Right lobe of liver (tissue), 6 donors: ENCODE results near the gene DUSP12. TPM values are rescaled to one million over a fixed set of nuclear protein-coding genes. Genes with fewer than 3 reads are reported as not detected.
A peak's percentile ranks its signal among the peaks of the same experiment; 100 is the strongest.

Experiments used
- ATAC-seq, 4 donors: fragments of 200-7000 bp; cut with Tn5 transposase; one replicate each; pipeline ENCODE4 v1.9.1; 2020; ENCODE audit warnings: mild to moderate bottlenecking in 4 of 4, moderate library complexity in 4 of 4
- DNase-seq, 3 donors: peaks; one replicate each; pipeline ENCODE4 v3.0.0-alpha.2; 2020
- H3K27ac ChIP-seq, 3 donors: fragments of 200-600 bp; one replicate each; pipeline ENCODE4 v1.8.0; 2022
- H3K27me3 ChIP-seq, 2 donors: fragments of 200-600 bp; one replicate each; pipeline ENCODE4 v1.8.0; 2022
- H3K36me3 ChIP-seq, 4 donors: fragments of 200-600 bp; sonication (generic) in 1 of 4; one replicate each; pipeline versions ENCODE4 v1.5.1 to v1.8.0; 2017 to 2022; ENCODE audit warnings: control low read depth in 1 of 4
- H3K4me1 ChIP-seq, 4 donors: fragments of 200-600 bp; sonication (generic) in 1 of 4; one replicate each; pipeline versions ENCODE4 v1.5.1 to v1.8.0; 2017 to 2022; ENCODE audit warnings: control low read depth in 1 of 4
- H3K4me3 ChIP-seq, 3 donors: fragments of 200-600 bp; one replicate each; pipeline ENCODE4 v1.8.0; 2022
- H3K9me3 ChIP-seq, 4 donors: fragments of 200-600 bp; sonication (generic) in 1 of 4; one replicate each; pipeline versions ENCODE4 v1.5.1 to v1.8.0; 2017 to 2022; ENCODE audit warnings: control low read depth in 1 of 4
- POLR2A ChIP-seq: fragments of 450-650 bp; IDR thresholded peaks from one replicate; pipeline ENCODE4 v1.6.1; 2017; ENCODE audit warnings: antibody characterized with exemption, mild to moderate bottlenecking
- WGBS: methylation state at CpG from one replicate; pipeline ENCODE4 v1.1.6; 2018; ENCODE audit warnings: low coverage, low lambda C conversion rate; ENCODE audit not compliant: insufficient coverage; ENCODE audit errors: missing lambda C conversion rate; 5-methylcytosine and 5-hydroxymethylcytosine counted together
- intact Hi-C, 2 donors: fragments of 100-400 bp; cut with DNase I; formaldehyde crosslinking; loops; one replicate each; pipeline versions ENCODE4 v1.11.2 to v1.14.1; 2022
- total RNA-seq, 6 experiments: library from RNA; depleted of rRNA in 2 of 6; stranded (reverse); fragments of >200 nt in 2 of 6; fragmentation: NEBNext Ultra II Directional in 3 of 6; extraction: Animal tissue kit (Norgen Biotek cat#: 25700) in 3 of 6; gene quantifications; one replicate each; pipeline versions ENCODE4 v1.1.0 to v1.2.4, GENCODE V29; 2016 to 2023
- TF ChIP-seq, protein P1 (sequence below), 4 donors: fragments of 200-600 bp in 3 of 4; fragments of 450-650 bp in 1 of 4; IDR thresholded peaks; one replicate each; pipeline versions ENCODE4 v1.5.1 to v1.8.0; 2016 to 2022; ENCODE audit warnings: antibody characterized with exemption in 4 of 4, mild to moderate bottlenecking in 2 of 4
- donor health status: DM: no; HTN: yes; CAD: no.
- donor health status: DM: no; HTN: no; CAD: no.
- donor health status: DM: no; HTN: no; CAD: no.
- donor health status: DM: no; HTN: yes; CAD: no.
- donor health status: DM: no; HTN: yes; CAD: no.

Gene DUSP12
- total RNA-seq, 6 experiments from 2014 or later = 4.0 to 7.1 (median 4.7) TPM

DNA sequence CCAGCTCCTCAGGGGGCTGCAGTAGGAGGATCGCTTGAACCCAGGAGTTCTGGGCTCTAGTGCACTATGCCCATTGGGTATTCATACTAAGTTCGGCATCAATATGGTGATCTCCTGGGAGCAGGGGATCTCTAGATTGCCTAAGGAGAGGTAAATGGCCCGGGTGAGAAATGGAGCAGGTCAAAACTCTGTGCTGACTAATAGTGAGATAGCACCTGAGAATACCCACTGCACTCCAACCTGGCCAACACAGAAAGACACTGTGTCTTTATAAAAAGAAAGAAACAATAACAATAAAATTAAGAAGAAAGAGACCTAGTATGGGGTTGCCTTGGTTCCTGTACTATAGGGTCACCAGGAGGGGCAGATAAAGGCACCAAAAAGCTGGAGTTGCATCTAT is 13.7 kb upstream of the DUSP12 start:
- Histone ChIP-seq H3K4me3 (no peak overlapping the region), H3K27me3 (no peaks in the 10 kb centered on the region), H3K36me3 (no peaks in the 10 kb centered on the region), H3K4me1 (no peaks in the 10 kb centered on the region), H3K27ac (no peak overlapping the region), H3K9me3 (no peaks in the 10 kb centered on the region)
- DNase-seq (no peak), ATAC-seq (no peak)
- TF ChIP-seq, protein P1, sequence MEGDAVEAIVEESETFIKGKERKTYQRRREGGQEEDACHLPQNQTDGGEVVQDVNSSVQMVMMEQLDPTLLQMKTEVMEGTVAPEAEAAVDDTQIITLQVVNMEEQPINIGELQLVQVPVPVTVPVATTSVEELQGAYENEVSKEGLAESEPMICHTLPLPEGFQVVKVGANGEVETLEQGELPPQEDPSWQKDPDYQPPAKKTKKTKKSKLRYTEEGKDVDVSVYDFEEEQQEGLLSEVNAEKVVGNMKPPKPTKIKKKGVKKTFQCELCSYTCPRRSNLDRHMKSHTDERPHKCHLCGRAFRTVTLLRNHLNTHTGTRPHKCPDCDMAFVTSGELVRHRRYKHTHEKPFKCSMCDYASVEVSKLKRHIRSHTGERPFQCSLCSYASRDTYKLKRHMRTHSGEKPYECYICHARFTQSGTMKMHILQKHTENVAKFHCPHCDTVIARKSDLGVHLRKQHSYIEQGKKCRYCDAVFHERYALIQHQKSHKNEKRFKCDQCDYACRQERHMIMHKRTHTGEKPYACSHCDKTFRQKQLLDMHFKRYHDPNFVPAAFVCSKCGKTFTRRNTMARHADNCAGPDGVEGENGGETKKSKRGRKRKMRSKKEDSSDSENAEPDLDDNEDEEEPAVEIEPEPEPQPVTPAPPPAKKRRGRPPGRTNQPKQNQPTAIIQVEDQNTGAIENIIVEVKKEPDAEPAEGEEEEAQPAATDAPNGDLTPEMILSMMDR (IDR thresholded peaks at IDR 0.05) = no peak
- no peak for TF ChIP-seq POLR2A
- WGBS = 84% methylated on average over 3 of the region's 3 CpGs
- intact Hi-C loops = no loop called here

DNA sequence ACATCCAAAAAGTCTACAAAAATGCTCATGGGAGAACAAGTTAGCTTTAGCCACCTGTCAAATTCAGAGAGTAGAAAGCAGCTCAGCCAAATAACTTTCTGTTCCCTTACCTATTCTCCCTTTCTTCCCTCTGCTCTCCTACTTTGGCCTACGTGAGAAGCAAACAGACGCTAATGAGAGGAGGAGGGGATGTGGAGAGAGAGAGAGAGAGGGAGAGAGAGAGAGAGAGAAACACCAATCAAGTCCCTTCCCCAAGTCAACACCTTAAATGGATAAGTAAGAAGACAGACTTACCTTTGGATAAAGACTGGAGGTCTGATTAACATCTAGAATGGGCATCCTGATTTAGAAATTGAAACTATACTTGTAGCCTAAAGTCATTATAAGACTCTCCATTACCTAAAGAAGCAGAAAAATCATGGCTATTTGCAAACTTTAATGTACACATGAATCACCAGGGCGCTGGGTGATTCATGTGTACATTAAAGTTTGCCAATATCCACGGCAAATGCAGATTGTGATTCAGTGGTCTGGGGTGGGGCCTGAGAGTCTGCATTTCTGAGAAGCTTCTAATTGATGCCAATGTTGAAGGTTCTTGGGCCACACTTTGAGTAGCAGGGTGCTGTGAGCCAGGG is 13.1 kb upstream of the DUSP12 start:
- no peaks in the 10 kb centered on the region for H3K9me3 ChIP-seq
- no peak for ATAC-seq
- no peak overlapping the region for H3K27ac ChIP-seq
- no peaks in the 10 kb centered on the region for H3K4me1 ChIP-seq
- TF ChIP-seq, protein P1 (IDR thresholded peaks at IDR 0.05) = no peak
- no peak for DNase-seq
- no peak overlapping the region for H3K4me3 ChIP-seq
- intact Hi-C loops = no loop called here
- no peaks in the 10 kb centered on the region for H3K27me3 ChIP-seq
- WGBS = 49% methylated on average over 4 of the region's 4 CpGs
- no peaks in the 10 kb centered on the region for H3K36me3 ChIP-seq

DNA sequence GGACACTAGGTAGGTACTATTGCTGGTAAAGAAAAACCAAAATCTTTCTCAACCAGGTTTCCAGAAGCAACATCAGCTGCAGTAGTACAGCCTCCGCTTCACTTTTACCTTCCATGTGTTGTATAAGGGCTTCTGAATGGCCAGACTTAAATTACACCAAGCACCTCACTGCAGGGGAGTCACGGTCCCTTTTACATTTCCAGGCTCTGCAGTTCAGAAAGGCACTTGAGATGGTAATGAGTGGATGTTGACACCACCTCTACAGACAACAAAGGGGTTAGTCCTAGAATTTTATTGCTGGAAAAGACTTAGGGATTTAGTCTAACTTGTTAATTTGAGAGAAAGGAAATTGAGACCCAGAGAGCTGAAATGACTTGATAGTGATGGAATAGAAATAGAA is 12.0 kb upstream of the DUSP12 start:
- DNase-seq (no peak), ATAC-seq (no peak)
- TF ChIP-seq POLR2A = no peak
- TF ChIP-seq, protein P1 (IDR thresholded peaks at IDR 0.05) = no peak
- Histone ChIP-seq H3K27me3 (no peaks in the 10 kb centered on the region), H3K27ac (no peak overlapping the region), H3K4me1 (no peaks in the 10 kb centered on the region), H3K4me3 (no peak overlapping the region), H3K36me3 (no peaks in the 10 kb centered on the region), H3K9me3 (no peaks in the 10 kb centered on the region)
- intact Hi-C loops = no loop called here
- 88% methylated on average over 2 of the region's 2 CpGs for WGBS

DNA sequence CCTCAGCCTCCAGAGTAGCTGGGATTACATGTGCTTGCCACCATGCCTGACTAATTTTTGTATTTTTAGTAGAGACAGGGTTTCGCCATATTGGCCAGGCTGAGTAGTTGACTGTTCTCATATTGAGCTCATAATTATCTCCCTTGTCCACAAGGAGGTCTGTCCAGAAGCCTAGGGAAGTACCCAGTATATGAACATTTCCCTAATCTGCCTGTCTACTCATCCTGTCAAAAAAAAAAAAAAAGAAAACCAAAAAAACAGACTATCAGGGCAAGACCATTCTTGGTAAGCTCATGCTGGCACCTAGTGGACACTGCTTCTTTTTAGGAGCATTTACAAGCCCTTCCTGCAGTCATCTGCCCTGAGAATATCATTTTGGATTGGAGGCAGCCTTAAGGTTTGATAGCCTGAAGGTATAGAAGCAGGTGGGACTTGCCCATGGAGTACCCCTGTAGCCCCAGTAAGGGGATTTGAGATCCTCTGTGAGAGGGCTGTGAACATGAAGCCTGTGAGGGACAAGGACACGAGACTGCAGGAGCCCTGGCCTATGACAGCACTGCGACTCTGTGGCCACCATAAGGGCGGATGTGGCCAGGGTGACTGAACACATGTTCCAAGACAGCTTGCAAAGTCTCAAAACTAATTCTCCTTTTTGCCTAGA is 10.8 kb upstream of the DUSP12 start:
- no peaks in the 10 kb centered on the region for H3K36me3 ChIP-seq
- WGBS = 75% methylated on average over 1 of the region's 4 CpGs
- intact Hi-C loops = no loop called here
- H3K4me3 ChIP-seq = no peak overlapping the region
- H3K9me3 ChIP-seq = no peaks in the 10 kb centered on the region
- peak overlapping the region in 2 of 3 donors; percentile 2 to 48 for H3K27ac ChIP-seq
- no peak for TF ChIP-seq POLR2A
- TF ChIP-seq, protein P1 (IDR thresholded peaks at IDR 0.05) = peak; percentile 38 to 63 (median 52)
- DNase-seq = peak; percentile 47 to 65 (median 54)
- peak; percentile 62 to 81 (median 78) for ATAC-seq
- H3K27me3 ChIP-seq = no peaks in the 10 kb centered on the region
- no peaks in the 10 kb centered on the region for H3K4me1 ChIP-seq
